K562 (cell line): Measurements from ENCODE around the gene BEST4. TPM values are rescaled to one million over a fixed set of nuclear protein-coding genes. Genes with fewer than 3 reads are reported as not detected.

Experiments
- CEBPG ChIP-seq, 3 experiments: fragments of 200-800 bp in 1 of 3; sonication (Bioruptor generic) in 1 of 3; sonication (generic) in 1 of 3; formaldehyde crosslinking in 1 of 3; IDR thresholded peaks in 2 of 3; conservative IDR thresholded peaks in 1 of 3; 2 replicates each; pipeline versions ENCODE4 v1.6.1 to v1.8.0; 2016 to 2022; ENCODE audit warnings: missing compliant biosample characterization in 2 of 3, missing genetic modification characterization in 2 of 3, mild to moderate bottlenecking in 1 of 3, missing genetic modification reagents in 1 of 3
- CREM ChIP-seq: IDR thresholded peaks from 2 replicates; pipeline ENCODE4 v1.6.1; 2014; ENCODE audit warnings: antibody characterized with exemption, low read depth
- KHSRP ChIP-seq: fragments of 450-650 bp; IDR thresholded peaks from 2 replicates; pipeline ENCODE4 v1.6.1; 2017
- PHB ChIP-seq: fragments of 250-450 bp; sonication (Bioruptor Pico); IDR thresholded peaks from 2 replicates; pipeline ENCODE4 v1.5.0; 2021
- PHF8 ChIP-seq: fragments of 200-600 bp; sonication (generic); IDR thresholded peaks from 2 replicates; pipeline ENCODE4 v1.6.1; 2012; ENCODE audit warnings: mixed run types, mild to moderate bottlenecking, inconsistent platforms, low read length, moderate library complexity, borderline replicate concordance
- SRSF9 ChIP-seq: fragments of 200-400 bp; formaldehyde crosslinking; IDR thresholded peaks from 2 replicates; pipeline ENCODE4 v1.6.1; 2017; ENCODE audit warnings: low read depth, low read length, borderline replicate concordance
- TEAD4 ChIP-seq, 2 experiments: sonication (generic) in 1 of 2; formaldehyde crosslinking in 1 of 2; IDR thresholded peaks; 2 replicates each; pipeline versions ENCODE4 v1.6.1 to v1.8.0; 2012 to 2022; ENCODE audit warnings: borderline replicate concordance in 1 of 2, inconsistent platforms in 1 of 2, low read length in 1 of 2, mild to moderate bottlenecking in 1 of 2, missing genetic modification reagents in 1 of 2
- ZFPM2 ChIP-seq: fragments of 250-450 bp; sonication (Bioruptor Pico); IDR thresholded peaks from 2 replicates; pipeline ENCODE4 v1.5.1; 2022; ENCODE audit warnings: mild to moderate bottlenecking
- ZNF316 ChIP-seq: fragments of 450-650 bp; IDR thresholded peaks from 2 replicates; pipeline ENCODE4 v1.6.1; 2016
- ZNF407 ChIP-seq: fragments of 450-650 bp; IDR thresholded peaks from 2 replicates; pipeline ENCODE4 v1.6.1; 2016; ENCODE audit warnings: low read depth
- polyA plus RNA-seq, 8 experiments: library from polyadenylated mRNA; depleted of rRNA in 4 of 8; stranded (reverse) in 5 of 8; unstranded in 3 of 8; fragments of >200 nt; fragmentation: Nextera tagmentation in 2 of 8; fragmentation: Illumina TruSeq in 1 of 8; extraction: Ambion mirVana in 2 of 8; extraction: Trizol in 1 of 8; gene quantifications; 2 replicates each; pipeline versions ENCODE4 v1.2.1 to v1.2.3, GENCODE V29; 2011 to 2014; ENCODE audit warnings: inconsistent platforms in 1 of 8, missing spikeins in 1 of 8
- total RNA-seq, 7 experiments: library from RNA; depleted of rRNA in 6 of 7; stranded (reverse); fragments of >200 nt in 6 of 7; fragmentation: Illumina TruSeq in 2 of 7; extraction: Trizol in 2 of 7; gene quantifications; 2 replicates each; pipeline versions ENCODE4 v1.2.1 to v1.2.3, GENCODE V29; 2011 to 2021; ENCODE audit warnings: low replicate concordance in 1 of 7
- TF ChIP-seq, protein P1 (sequence below): sonication (generic); formaldehyde crosslinking; IDR thresholded peaks from 2 replicates; pipeline ENCODE4 v1.8.1; 2023; ENCODE audit warnings: mild to moderate bottlenecking, missing genetic modification reagents
- TF ChIP-seq, protein P2 (sequence below): fragments of 200-800 bp; sonication (Bioruptor generic); IDR thresholded peaks from 2 replicates; pipeline ENCODE4 v1.6.1; 2017; ENCODE audit warnings: missing genetic modification characterization, missing compliant biosample characterization

The BEST4 gene
- total and polyA plus RNA-seq, 9 of the 15 experiments (the other 6 are each of a cell fraction or from before 2014, with no cell fraction given) = 0.07 to 0.11 TPM; not detected in 7

DNA sequence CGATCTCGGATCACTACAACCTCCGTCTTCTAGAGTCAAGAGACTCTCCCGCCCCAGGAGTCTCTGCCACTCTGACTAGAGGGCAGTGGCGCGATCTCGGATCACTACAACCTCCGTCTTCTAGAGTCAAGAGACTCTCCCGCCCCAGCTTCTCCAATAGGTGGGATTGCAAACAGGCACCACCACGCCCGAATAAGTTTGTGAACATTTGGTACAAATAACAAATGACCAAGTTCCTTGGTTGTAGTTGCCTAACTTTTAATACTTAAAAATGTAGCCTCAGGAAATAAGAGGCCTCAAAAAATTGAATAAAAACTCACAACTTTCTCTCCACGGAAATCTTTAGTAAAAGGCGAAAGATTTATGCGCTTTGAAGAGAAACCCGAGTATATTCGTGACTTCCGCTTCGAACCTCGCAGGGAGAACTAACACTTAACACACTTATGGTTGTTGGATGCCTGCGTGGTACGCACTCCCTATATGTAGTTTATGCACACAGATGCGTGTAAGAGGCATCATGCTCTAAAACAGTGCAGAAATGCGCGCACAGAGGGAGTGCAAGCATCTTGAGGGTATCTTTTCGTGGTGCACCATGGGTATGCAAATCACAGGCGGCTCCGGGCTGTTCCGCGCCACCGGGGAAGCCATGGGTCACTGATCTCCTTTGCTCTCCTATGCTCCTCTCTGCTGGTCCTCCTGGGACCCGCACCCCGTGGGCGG lies 31.8 kb upstream of the BEST4 start (continued):
- TF ChIP-seq, protein P1, sequence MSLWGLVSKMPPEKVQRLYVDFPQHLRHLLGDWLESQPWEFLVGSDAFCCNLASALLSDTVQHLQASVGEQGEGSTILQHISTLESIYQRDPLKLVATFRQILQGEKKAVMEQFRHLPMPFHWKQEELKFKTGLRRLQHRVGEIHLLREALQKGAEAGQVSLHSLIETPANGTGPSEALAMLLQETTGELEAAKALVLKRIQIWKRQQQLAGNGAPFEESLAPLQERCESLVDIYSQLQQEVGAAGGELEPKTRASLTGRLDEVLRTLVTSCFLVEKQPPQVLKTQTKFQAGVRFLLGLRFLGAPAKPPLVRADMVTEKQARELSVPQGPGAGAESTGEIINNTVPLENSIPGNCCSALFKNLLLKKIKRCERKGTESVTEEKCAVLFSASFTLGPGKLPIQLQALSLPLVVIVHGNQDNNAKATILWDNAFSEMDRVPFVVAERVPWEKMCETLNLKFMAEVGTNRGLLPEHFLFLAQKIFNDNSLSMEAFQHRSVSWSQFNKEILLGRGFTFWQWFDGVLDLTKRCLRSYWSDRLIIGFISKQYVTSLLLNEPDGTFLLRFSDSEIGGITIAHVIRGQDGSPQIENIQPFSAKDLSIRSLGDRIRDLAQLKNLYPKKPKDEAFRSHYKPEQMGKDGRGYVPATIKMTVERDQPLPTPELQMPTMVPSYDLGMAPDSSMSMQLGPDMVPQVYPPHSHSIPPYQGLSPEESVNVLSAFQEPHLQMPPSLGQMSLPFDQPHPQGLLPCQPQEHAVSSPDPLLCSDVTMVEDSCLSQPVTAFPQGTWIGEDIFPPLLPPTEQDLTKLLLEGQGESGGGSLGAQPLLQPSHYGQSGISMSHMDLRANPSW (CRISPR knock-in tag) = no peak; the same call in 1 of the 2 replicates
- TF ChIP-seq SRSF9 (no peak), CEBPG (CRISPR knock-in tag; IDR thresholded peaks at IDR 0.05) (peak; percentile 50; the same call in 1 of the 2 replicates), CEBPG (tag; conservative IDR thresholded peaks at IDR 0.05 in 1 of 2, IDR thresholded peaks at IDR 0.05 in 1 of 2) (peak; percentile 58 to 66; a peak in 2 of 4 replicates), ZFPM2 (CRISPR knock-in tag) (no peak), PHF8 (peak; percentile 34; the same call in 1 of the 2 replicates), PHB (peak; percentile 99), CREM (peak; percentile 68), ZNF407 (no peak), TEAD4 (IDR thresholded peaks at IDR 0.05; ENCODE audit: low read length) (peak; percentile 97), TEAD4 (CRISPR knock-in tag; IDR thresholded peaks at IDR 0.05; ENCODE audit: borderline replicate concordance) (no peak), ZNF316 (peak; percentile 99), KHSRP (peak; percentile 70)
- TF ChIP-seq, protein P2, sequence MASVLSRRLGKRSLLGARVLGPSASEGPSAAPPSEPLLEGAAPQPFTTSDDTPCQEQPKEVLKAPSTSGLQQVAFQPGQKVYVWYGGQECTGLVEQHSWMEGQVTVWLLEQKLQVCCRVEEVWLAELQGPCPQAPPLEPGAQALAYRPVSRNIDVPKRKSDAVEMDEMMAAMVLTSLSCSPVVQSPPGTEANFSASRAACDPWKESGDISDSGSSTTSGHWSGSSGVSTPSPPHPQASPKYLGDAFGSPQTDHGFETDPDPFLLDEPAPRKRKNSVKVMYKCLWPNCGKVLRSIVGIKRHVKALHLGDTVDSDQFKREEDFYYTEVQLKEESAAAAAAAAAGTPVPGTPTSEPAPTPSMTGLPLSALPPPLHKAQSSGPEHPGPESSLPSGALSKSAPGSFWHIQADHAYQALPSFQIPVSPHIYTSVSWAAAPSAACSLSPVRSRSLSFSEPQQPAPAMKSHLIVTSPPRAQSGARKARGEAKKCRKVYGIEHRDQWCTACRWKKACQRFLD = peak; percentile 89
